Measurements from ENCODE around the gene CNEP1R1.

CNEP1R1 gene

GRCh38 chr16:49994006-49994405 lies 31.0 kb upstream of the CNEP1R1 start:
- H3K79me2 ChIP-seq (ENCODE audit: insufficient read depth, low read depth), result no peaks in the 10 kb centered on the region
- H3K4me2 ChIP-seq, result peak overlapping the region; percentile 71
- TF ChIP-seq, protein P1, sequence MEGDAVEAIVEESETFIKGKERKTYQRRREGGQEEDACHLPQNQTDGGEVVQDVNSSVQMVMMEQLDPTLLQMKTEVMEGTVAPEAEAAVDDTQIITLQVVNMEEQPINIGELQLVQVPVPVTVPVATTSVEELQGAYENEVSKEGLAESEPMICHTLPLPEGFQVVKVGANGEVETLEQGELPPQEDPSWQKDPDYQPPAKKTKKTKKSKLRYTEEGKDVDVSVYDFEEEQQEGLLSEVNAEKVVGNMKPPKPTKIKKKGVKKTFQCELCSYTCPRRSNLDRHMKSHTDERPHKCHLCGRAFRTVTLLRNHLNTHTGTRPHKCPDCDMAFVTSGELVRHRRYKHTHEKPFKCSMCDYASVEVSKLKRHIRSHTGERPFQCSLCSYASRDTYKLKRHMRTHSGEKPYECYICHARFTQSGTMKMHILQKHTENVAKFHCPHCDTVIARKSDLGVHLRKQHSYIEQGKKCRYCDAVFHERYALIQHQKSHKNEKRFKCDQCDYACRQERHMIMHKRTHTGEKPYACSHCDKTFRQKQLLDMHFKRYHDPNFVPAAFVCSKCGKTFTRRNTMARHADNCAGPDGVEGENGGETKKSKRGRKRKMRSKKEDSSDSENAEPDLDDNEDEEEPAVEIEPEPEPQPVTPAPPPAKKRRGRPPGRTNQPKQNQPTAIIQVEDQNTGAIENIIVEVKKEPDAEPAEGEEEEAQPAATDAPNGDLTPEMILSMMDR (conservative IDR thresholded peaks at IDR 0.05; ENCODE audit: low read depth, low read length), result no peak
- no peak overlapping the region for H3K9ac ChIP-seq
- no peaks in the 10 kb centered on the region for H3K27me3 ChIP-seq (ENCODE audit: insufficient read depth, low read depth)
- no peaks in the 10 kb centered on the region for H3K36me3 ChIP-seq (ENCODE audit: insufficient read depth)
- H3K4me1 ChIP-seq (ENCODE audit: low read depth, poor library complexity, severe bottlenecking), result peaks cover 57% of the 10 kb centered on the region
- no peak overlapping the region for H3K4me3 ChIP-seq (IDR thresholded peaks at IDR 0.05; ENCODE audit: insufficient read depth, low read depth, low read length)
- no peaks in the 10 kb centered on the region for H4K20me1 ChIP-seq (ENCODE audit: insufficient read depth)
- H3K27ac ChIP-seq, result peak overlapping the region; percentile 20; the same call in 1 of the 2 replicates
- peak overlapping the region; percentile 31 for H2AFZ ChIP-seq (ENCODE audit: low read depth)

- TF ChIP-seq, protein P1 (conservative IDR thresholded peaks at IDR 0.05; ENCODE audit: low read depth, low read length), result no peak
- Histone ChIP-seq H4K20me1 (ENCODE audit: insufficient read depth) (no peaks in the 10 kb centered on the region), H3K4me2 (no peak overlapping the region), H3K36me3 (ENCODE audit: insufficient read depth) (no peaks in the 10 kb centered on the region), H3K79me2 (ENCODE audit: insufficient read depth, low read depth) (no peaks in the 10 kb centered on the region), H3K4me1 (ENCODE audit: low read depth, poor library complexity, severe bottlenecking) (peaks cover 41% of the 10 kb centered on the region), H3K4me3 (IDR thresholded peaks at IDR 0.05; ENCODE audit: insufficient read depth, low read depth, low read length) (no peak overlapping the region), H2AFZ (ENCODE audit: low read depth) (no peak overlapping the region), H3K9ac (no peak overlapping the region), H3K27me3 (ENCODE audit: insufficient read depth, low read depth) (no peaks in the 10 kb centered on the region), H3K27ac (no peak overlapping the region)
Observed at GRCh38 chr16:49995720-49996119, 29.3 kb upstream of the CNEP1R1 start.

- peaks cover 22% of the 10 kb centered on the region for H3K4me1 ChIP-seq (ENCODE audit: low read depth, poor library complexity, severe bottlenecking)
- TF ChIP-seq, protein P1 (conservative IDR thresholded peaks at IDR 0.05; ENCODE audit: low read depth, low read length), result no peak
- H3K4me2 ChIP-seq, result no peak overlapping the region
- H3K79me2 ChIP-seq (ENCODE audit: insufficient read depth, low read depth), result no peaks in the 10 kb centered on the region
- no peak overlapping the region for H3K27ac ChIP-seq
- H2AFZ ChIP-seq (ENCODE audit: low read depth), result no peak overlapping the region
- H3K36me3 ChIP-seq (ENCODE audit: insufficient read depth), result no peaks in the 10 kb centered on the region
- H4K20me1 ChIP-seq (ENCODE audit: insufficient read depth), result no peaks in the 10 kb centered on the region
- H3K9ac ChIP-seq, result no peak overlapping the region
- no peaks in the 10 kb centered on the region for H3K27me3 ChIP-seq (ENCODE audit: insufficient read depth, low read depth)
- no peak overlapping the region for H3K4me3 ChIP-seq (IDR thresholded peaks at IDR 0.05; ENCODE audit: insufficient read depth, low read depth, low read length)
Observed at GRCh38 chr16:49997721-49998251, 27.2 kb upstream of the CNEP1R1 start.

DNA sequence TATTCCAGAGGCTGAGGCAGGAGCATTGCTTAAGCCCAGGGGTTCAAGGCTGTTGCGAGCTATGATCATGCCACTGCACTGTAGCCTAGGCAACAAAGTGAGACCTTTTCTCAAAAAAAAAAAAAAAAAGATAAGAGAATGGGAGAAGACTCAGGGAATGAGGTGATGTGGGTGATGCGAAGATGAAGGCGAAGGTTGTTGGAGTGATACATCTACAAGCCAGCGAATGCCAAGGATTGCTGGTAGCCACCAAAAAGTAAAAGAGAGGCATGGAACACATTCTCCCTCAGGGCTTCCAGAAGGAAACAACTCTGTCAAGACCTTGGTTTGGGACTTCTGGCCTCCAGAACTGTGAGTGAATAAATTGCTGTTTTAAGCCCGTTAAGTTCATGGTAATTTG lies 26.0 kb upstream of the CNEP1R1 start:
- H4K20me1 ChIP-seq (ENCODE audit: insufficient read depth), result no peaks in the 10 kb centered on the region
- no peaks in the 10 kb centered on the region for H3K79me2 ChIP-seq (ENCODE audit: insufficient read depth, low read depth)
- no peak overlapping the region for H3K9ac ChIP-seq
- TF ChIP-seq, protein P1 (conservative IDR thresholded peaks at IDR 0.05; ENCODE audit: low read depth, low read length), result no peak
- H3K27me3 ChIP-seq (ENCODE audit: insufficient read depth, low read depth), result no peaks in the 10 kb centered on the region
- H2AFZ ChIP-seq (ENCODE audit: low read depth), result no peak overlapping the region
- no peak overlapping the region for H3K27ac ChIP-seq
- no peak overlapping the region for H3K4me2 ChIP-seq
- no peak overlapping the region for H3K4me3 ChIP-seq (IDR thresholded peaks at IDR 0.05; ENCODE audit: insufficient read depth, low read depth, low read length)
- no peaks in the 10 kb centered on the region for H3K36me3 ChIP-seq (ENCODE audit: insufficient read depth)
- peaks cover 10% of the 10 kb centered on the region for H3K4me1 ChIP-seq (ENCODE audit: low read depth, poor library complexity, severe bottlenecking)

Measured in KMS-11 (cell line).